T-helper 9 cell (primary cell): ENCODE measurements around the gene IRGQ.
"Not testable (repeated sequence)": the region's sequence is repeated elsewhere in the genome, so short reads cannot be mapped to it uniquely, and the experiment has no call there.

ENCODE experiments used
- DNase-seq: peaks from one replicate; pipeline ENCODE4 v3.0.0-alpha.2; 2020

The IRGQ gene

GRCh38 chr19:43570174-43570791, 25.7 kb downstream of the IRGQ start:
- no peak for DNase-seq

GRCh38 chr19:43569657-43570056, 26.3 kb downstream of the IRGQ start:
- DNase-seq: no peak

- no peak for DNase-seq
Measured at GRCh38 chr19:43564800-43565199, 31.1 kb downstream of the IRGQ start.

- DNase-seq: no peak
Measured at GRCh38 chr19:43563816-43564457, 32.0 kb downstream of the IRGQ start.

- peak; percentile 55 for DNase-seq
Measured at GRCh38 chr19:43562698-43563241, 33.2 kb downstream of the IRGQ start.

- no peak for DNase-seq
Measured at GRCh38 chr19:43562226-43562697, 33.7 kb downstream of the IRGQ start.

GRCh38 chr19:43561139-43561970, 34.6 kb downstream of the IRGQ start:
- DNase-seq: no peak

GRCh38 chr19:43560687-43561086, 35.2 kb downstream of the IRGQ start:
- DNase-seq: no peak

- peak; percentile 80 for DNase-seq
Measured at GRCh38 chr19:43555185-43555770, 40.7 kb downstream of the IRGQ start.

- DNase-seq: no peak
Measured at GRCh38 chr19:43554317-43554895, 41.5 kb downstream of the IRGQ start.

GRCh38 chr19:43553656-43554055, 42.3 kb downstream of the IRGQ start:
- DNase-seq: no peak

GRCh38 chr19:43552616-43553015, 43.3 kb downstream of the IRGQ start:
- no peak for DNase-seq

- DNase-seq: no peak
Measured at GRCh38 chr19:43552198-43552450, 43.8 kb downstream of the IRGQ start.

- DNase-seq: no peak
Measured at GRCh38 chr19:43551399-43552197, 44.3 kb downstream of the IRGQ start.

- DNase-seq: no peak
Measured at GRCh38 chr19:43548706-43549105, 47.2 kb downstream of the IRGQ start.

GRCh38 chr19:43547926-43548325, 48.0 kb downstream of the IRGQ start:
- DNase-seq: not testable (repeated sequence)

- no peak for DNase-seq
Measured at GRCh38 chr19:43546581-43546980, 49.4 kb downstream of the IRGQ start.

GRCh38 chr19:43545981-43546380, 50.0 kb downstream of the IRGQ start:
- no peak for DNase-seq

GRCh38 chr19:43545276-43545675, 50.7 kb downstream of the IRGQ start:
- no peak for DNase-seq

- no peak for DNase-seq
Measured at GRCh38 chr19:43544077-43544476, 51.9 kb downstream of the IRGQ start.

GRCh38 chr19:43541920-43542650, 53.8 kb downstream of the IRGQ start:
- DNase-seq: no peak
